GM18951 (cell line): ENCODE results near the gene BPTF.
"Not testable (repeated sequence)": the region's sequence is repeated elsewhere in the genome, so short reads cannot be mapped to it uniquely, and the experiment has no call there.

Experiments used
- POLR2A ChIP-seq: IDR thresholded peaks from 4 replicates; pipeline ENCODE4 v1.6.1; 2011; ENCODE audit warnings: mild to moderate bottlenecking; ENCODE audit not compliant: insufficient read length, insufficient read depth; ENCODE audit errors: extremely low read depth
- in situ Hi-C: fragments of 300-500 bp; cut with MboI; formaldehyde crosslinking; loops from one replicate; pipeline ENCODE4 v1.12.0; 2022; ENCODE audit warnings: low sequenced_read_pairs, mixed read lengths, inconsistent platforms; ENCODE audit not compliant: unreplicated experiment

BPTF gene

DNA sequence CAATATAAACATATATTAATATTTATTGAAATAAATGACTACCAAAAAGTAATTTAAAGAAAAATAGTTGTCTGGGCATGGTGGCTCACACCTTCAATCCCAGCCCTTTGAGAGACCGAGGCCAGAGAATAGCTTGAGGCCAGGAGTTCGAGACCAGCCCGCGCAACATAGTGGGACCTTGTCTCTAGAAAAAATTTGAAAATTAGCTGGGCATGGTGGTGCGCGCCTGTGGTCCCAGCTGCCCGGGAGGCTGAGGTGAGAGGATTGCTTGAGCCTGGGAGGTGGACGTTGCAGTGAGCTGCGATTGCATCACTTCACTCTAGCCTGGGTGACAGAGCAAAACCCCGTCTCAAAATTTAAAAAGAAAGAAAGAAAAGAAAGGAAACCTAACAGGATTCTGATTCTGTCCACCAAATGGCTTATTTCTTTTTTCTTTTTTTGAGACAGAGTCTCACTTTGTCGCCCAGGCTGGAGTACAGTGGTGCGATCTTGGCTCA lies 3.4 kb upstream of the BPTF start:
- in situ Hi-C loops: no loop called here
- TF ChIP-seq POLR2A: no peak

DNA sequence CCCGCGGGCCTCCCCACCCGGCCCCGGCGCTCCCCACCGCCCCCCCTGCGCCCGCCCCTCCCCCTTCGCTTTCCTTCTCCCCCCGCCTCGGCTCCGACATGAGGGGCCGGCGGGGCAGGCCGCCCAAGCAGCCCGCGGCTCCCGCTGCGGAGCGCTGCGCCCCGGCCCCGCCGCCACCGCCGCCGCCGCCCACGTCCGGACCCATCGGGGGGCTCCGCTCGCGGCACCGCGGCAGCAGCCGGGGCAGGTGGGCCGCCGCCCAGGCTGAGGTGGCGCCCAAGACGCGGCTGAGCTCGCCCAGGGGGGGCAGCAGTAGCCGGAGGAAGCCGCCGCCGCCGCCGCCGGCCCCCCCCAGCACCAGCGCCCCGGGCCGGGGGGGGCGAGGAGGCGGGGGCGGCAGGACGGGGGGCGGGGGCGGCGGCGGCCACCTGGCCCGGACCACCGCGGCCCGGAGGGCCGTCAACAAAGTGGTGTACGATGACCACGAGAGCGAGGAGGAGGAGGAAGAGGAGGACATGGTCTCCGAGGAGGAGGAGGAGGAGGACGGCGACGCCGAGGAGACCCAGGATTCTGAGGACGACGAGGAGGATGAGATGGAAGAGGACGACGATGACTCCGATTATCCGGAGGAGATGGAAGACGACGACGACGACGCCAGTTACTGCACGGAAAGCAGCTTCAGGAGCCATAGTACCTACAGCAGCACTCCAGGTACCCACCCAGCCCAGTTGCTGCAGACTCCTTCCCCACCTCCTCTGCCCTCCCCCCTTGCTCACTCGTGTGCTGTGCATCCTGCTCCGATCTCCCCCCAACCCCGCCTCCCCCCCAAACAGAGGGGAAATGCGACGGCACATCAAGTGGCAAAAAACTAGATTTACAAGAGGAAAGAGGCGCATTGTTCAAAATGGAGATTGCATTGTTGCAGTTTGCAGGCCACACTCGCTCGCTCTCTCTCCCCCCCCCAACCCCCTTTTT lies 611 bp downstream of the BPTF start:
- in situ Hi-C loops: not testable (repeated sequence)

DNA sequence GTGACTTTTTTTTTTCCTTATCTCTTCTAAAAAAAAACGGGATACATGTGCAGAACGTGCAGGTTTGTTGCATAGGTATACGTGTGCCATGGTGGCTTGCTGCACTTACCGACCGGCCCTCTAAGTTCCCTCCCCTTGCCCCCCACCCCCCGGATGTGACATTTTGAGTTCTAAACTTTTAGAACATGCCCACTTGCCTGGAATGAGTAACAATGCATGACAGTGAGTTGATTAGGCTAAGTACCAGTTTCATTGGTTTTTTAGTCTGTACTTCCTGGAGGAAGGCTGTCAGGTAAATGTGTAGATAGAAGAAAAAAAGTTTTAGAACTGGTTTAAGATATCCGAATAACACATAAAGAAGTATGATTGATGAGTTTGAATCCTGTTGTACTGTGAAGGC lies 4.0 kb downstream of the BPTF start:
- TF ChIP-seq POLR2A: no peak
- in situ Hi-C loops: no loop called here

DNA sequence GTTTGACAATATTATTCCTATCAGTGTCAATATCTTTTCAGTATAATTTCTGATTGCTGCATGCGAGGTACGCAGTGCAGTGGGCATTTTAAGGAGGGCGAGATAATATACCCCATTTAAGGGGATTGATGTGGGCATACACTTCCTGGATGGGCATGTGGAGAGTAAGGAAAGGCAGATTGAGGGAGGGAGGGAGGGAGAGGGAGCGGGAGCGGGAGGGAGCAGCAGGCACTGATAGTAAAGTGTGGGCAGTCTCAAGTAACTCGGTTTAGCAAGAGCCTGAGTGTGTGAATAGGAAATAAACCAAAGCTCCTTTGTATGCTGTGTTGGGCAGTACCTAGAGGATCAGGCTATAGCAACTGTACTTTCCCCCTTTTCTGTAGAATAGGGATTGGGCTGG lies 5.1 kb downstream of the BPTF start:
- in situ Hi-C loops: no loop called here
- TF ChIP-seq POLR2A: no peak

DNA sequence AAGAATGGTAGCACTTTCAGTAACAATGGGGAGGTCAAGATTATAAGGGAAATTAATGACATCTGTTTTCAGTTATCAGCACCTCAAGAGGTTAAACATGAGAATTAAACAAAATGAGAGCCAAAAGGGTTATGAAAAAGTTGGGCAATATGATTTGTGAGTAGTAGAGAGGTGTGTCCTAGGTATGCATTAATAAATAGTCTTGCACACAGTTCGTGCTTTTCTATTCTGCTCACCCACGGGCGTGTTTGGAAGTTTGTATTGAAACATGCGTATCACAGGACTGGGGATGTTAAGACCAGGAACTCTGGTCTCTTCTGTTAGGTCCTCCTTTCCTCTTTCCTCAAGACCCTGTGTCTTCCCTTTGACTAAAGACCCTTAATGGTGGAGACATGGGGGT lies 6.0 kb downstream of the BPTF start:
- in situ Hi-C loops: no loop called here
- no peak for TF ChIP-seq POLR2A

DNA sequence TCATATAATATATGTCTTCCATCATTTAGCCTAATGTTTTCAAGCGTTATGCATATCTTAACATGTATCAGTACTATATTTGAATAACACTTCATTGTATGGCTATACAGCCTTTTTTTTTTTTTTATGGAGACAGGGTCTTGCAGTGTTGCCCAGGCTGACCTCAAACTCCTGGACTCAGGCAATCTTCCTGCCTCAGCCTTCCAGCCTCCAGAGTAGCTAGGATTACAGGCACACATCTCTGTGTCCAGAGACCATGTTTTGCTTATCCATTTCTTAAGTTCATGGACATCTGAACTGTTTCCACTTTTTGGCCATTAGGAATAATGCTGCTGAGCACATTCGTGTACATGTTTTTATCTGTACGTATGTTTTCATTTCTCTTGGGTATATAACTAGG lies 7.8 kb downstream of the BPTF start:
- no peak for TF ChIP-seq POLR2A
- in situ Hi-C loops: no loop called here

DNA sequence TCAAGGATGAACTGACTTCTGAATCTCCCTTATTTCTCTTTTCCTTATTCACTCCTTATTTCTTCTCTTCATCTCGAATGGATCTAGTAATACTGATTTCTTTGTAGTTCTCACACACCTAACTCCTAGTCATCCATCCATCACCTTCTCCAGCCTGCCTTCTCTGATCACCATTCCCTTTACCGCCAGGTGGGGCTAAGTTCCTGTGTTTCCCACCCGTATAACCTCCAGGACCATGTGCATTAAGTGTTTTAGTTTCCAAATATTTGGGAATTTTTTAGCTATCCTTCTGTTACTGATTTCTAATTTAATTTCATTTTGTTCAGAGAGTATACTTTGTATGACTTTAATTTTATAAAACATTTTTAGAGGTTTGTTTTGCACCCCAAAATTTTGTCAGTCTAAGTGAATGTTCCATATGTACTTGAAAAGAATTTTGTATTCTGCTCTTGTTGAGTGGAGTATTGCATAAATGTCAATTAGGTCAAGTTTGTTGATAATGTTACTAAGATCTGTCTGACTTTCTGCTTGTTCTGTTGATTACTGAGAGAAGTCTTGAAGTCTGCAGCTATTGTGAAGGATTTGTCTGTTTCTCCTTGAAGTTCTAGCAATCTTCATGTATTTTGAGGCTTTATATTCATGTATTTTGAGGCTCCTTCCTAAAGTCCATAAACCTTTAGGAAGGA lies 8.8 kb downstream of the BPTF start:
- no peak for TF ChIP-seq POLR2A
- in situ Hi-C loops: no loop called here

DNA sequence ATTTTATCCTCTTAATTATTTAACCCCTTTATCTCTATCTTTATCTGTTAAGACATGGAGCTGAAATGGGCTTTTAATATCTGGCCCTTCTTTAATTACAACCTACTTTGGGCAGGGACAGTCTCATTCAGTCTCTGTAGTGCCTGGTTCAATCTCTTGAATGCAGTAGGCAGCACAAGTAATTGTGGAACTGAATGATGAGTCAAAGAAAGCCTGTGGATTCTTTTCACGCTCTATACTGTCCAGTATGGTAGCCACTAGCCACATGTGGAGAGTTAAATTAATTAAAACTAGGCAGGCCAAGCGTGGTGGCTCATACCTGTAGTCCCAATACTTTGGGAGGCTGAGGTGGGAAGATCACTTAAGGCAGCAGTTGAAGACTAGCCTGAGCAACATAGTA lies 9.3 kb downstream of the BPTF start:
- in situ Hi-C loops: no loop called here

DNA sequence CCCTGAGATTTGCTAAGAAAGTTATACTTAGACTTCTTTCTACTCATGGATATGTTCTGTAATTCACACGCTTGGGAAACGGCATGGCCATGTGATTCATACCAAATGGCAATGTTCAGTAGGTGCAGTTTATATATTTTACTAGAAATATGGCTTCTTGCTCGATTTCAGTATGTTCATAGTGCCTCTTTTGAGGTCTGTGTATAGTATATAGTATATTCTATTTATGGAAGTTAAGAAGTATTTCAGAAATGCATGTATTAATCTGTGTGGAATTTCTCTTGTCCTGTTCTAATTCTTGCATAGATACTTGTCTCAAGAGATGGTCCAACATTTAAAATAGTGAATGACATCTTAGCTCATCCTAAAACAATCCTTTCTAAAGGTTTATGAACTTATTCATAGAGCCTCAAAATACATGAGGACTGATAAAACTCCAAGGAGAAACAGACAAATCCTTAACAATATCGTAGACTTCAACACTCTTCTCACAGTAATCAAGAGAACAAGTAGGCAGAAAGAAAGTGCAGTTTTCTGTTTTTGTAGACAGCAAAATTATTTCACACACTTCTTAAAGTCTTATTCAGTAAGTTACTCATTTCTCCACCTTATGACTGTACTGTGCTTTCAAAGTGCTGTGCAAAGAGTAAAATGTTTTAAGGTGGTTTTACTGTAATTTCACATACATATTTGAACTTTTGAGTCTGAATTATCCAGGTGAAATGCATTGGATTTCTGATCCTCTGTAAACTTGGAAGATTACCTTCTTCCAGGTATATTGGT lies 11.1 kb downstream of the BPTF start:
- TF ChIP-seq POLR2A: no peak
- in situ Hi-C loops: no loop called here

More for the DNA sequence above, 9.3 kb downstream of the BPTF start:
- no peak for TF ChIP-seq POLR2A

DNA sequence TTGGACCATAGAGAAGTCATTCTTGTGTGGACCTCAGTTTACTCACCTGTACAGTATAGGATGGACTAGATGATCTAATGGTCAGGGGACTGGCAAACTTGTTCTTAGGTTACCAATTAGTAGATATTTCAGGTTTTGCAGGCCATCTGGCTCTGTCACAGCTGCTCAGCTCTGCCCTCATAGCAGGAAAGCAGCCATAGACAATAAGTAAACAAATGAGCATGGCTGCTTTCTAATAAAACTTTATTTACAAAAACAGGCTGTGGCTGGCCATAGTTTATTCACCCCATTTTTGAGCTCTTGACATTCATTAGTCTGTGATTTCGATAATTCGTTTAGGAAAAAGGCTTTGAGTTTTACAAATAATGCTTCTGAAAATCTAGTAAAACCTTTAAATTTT lies 12.7 kb downstream of the BPTF start:
- in situ Hi-C loops: no loop called here
- no peak for TF ChIP-seq POLR2A

DNA sequence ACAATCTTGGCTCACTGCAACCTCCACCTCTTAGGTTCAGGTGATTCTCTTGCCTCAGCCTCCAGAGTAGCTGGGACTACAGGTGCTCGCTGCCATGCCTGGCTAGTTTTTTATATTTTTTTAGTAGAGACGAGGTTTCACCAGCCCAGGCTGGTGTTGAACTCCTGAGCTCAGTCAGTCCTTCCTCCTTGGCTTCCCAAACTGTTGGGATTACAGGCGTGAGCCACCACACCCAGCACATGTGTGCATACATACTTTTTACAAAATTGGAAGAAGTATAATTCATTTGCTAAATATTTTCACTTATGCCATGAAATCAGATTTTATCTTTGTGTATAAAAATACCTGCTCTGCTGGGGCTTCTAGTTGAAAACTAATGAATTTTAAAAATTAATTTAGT lies 13.2 kb downstream of the BPTF start:
- no peak for TF ChIP-seq POLR2A
- in situ Hi-C loops: no loop called here

DNA sequence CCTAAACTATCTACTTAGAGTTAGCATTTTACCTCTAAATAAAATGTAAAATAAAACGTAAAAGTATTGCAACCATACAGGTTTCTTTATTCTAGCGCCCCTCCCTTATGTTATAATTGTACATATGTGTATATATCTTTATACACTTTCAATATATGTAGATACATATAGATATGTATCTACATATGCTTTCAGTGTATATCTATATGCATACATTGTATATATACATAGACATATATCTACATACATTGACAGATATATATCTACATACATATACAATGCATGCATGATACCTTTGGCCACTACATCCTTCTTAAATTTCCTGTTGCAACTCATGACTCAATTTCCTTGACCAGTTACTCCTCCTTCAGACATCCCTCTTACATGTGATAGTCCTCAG lies 16.7 kb downstream of the BPTF start:
- TF ChIP-seq POLR2A: no peak
- in situ Hi-C loops: no loop called here

DNA sequence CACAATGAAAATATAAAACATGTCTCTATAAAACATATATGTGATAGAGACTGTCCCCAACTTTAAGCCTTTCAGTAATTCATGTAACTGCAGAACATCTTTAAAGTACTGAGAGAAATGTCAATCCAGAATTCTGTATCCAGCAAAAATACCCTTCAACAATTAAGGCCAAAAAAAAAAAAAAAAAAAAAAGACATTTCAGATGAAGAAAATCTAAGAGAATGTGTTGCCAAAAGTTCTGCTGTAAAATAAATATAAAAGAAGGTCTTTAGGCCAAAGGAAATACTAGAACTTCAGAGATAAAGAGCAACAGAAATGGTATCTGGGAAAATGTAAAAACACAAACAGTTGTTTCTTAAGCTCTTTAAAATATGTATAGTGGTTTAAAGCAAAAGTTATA lies 17.3 kb downstream of the BPTF start:
- in situ Hi-C loops: no loop called here
- TF ChIP-seq POLR2A: no peak
